H9 (cell line): Measurements from ENCODE around the gene LRMDA. TPM values are rescaled to one million over a fixed set of nuclear protein-coding genes. Genes with fewer than 3 reads are reported as not detected.

Experiments used
- DNase-seq: peaks from one replicate; pipeline ENCODE4 v3.0.0-alpha.2; 2017
- H2AFZ ChIP-seq: one replicate; pipeline ENCODE4 v1.6.1; 2013; ENCODE audit warnings: mild to moderate bottlenecking, low read length, control low read depth, moderate library complexity
- H2AK5ac ChIP-seq: 2 replicates; pipeline ENCODE4 v1.6.1; 2013; ENCODE audit warnings: low read length, control low read depth, mixed read lengths; ENCODE audit not compliant: insufficient read length
- H2BK120ac ChIP-seq: one replicate; pipeline ENCODE4 v1.6.1; 2013; ENCODE audit warnings: low read depth, mild to moderate bottlenecking, low read length, control low read depth, inconsistent platforms; ENCODE audit not compliant: poor library complexity, severe bottlenecking
- H2BK12ac ChIP-seq: 2 replicates; pipeline ENCODE4 v1.6.1; 2013; ENCODE audit warnings: low read length, control low read depth, mixed read lengths, low read depth; ENCODE audit not compliant: insufficient read length
- H2BK15ac ChIP-seq: 2 replicates; pipeline ENCODE4 v1.6.1; 2013; ENCODE audit warnings: low read depth, low read length, control low read depth
- H2BK20ac ChIP-seq: one replicate; pipeline ENCODE4 v1.6.1; 2013; ENCODE audit warnings: low read depth, mild to moderate bottlenecking, low read length, control low read depth, inconsistent platforms; ENCODE audit not compliant: poor library complexity, severe bottlenecking
- H2BK5ac ChIP-seq: 2 replicates; pipeline ENCODE4 v1.6.1; 2013; ENCODE audit warnings: low read length, control low read depth, mixed read lengths; ENCODE audit not compliant: insufficient read length
- H3K14ac ChIP-seq: 2 replicates; pipeline ENCODE4 v1.6.1; 2013; ENCODE audit warnings: low read length, control low read depth; ENCODE audit not compliant: insufficient read depth
- H3K18ac ChIP-seq: 2 replicates; pipeline ENCODE4 v1.6.1; 2013; ENCODE audit warnings: low read depth, mild to moderate bottlenecking, mixed read lengths, low read length, control low read depth; ENCODE audit not compliant: insufficient read length
- H3K23ac ChIP-seq: 2 replicates; pipeline ENCODE4 v1.6.1; 2013; ENCODE audit warnings: low read length, control low read depth, mixed read lengths, low read depth; ENCODE audit not compliant: insufficient read length
- H3K23me2 ChIP-seq: 2 replicates; pipeline ENCODE4 v1.6.1; 2013; ENCODE audit warnings: low read depth, mild to moderate bottlenecking, mixed read lengths, low read length, control low read depth; ENCODE audit not compliant: insufficient read length, poor library complexity, severe bottlenecking
- H3K27ac ChIP-seq: 2 replicates; pipeline ENCODE4 v1.5.1; 2013; ENCODE audit warnings: low read length, control low read depth, mixed read lengths, low read depth; ENCODE audit not compliant: insufficient read length
- H3K27me3 ChIP-seq: 2 replicates; pipeline ENCODE4 v1.6.1; 2013; ENCODE audit warnings: low read length, control low read depth, inconsistent platforms; ENCODE audit not compliant: insufficient read depth
- H3K4ac ChIP-seq: 2 replicates; pipeline ENCODE4 v1.6.1; 2013; ENCODE audit warnings: low read depth, mild to moderate bottlenecking, control low read depth, inconsistent platforms, low read length, moderate library complexity
- H3K4me1 ChIP-seq: 2 replicates; pipeline ENCODE4 v1.6.1; 2013; ENCODE audit warnings: low read length, control low read depth, inconsistent platforms; ENCODE audit not compliant: insufficient read depth
- H3K4me2 ChIP-seq: 2 replicates; pipeline ENCODE4 v1.6.1; 2013; ENCODE audit warnings: low read length, control low read depth, mixed read lengths; ENCODE audit not compliant: insufficient read length, insufficient read depth
- H3K56ac ChIP-seq: 2 replicates; pipeline ENCODE4 v1.6.1; 2013; ENCODE audit warnings: low read depth, mild to moderate bottlenecking, mixed read lengths, low read length, control low read depth; ENCODE audit not compliant: insufficient read length
- H3K79me1 ChIP-seq: 2 replicates; pipeline ENCODE4 v1.6.1; 2013; ENCODE audit warnings: low read depth, mild to moderate bottlenecking, moderate library complexity, low read length, control low read depth, inconsistent platforms; ENCODE audit not compliant: insufficient read depth, poor library complexity, severe bottlenecking
- H3K79me2 ChIP-seq: 2 replicates; pipeline ENCODE4 v1.6.1; 2013; ENCODE audit warnings: low read length, control low read depth, inconsistent platforms; ENCODE audit not compliant: insufficient read depth
- H3K9ac ChIP-seq: 2 replicates; pipeline ENCODE4 v1.6.1; 2013; ENCODE audit warnings: low read length, control low read depth, mixed read lengths; ENCODE audit not compliant: insufficient read length; ENCODE audit errors: extremely low read depth
- H3K9me3 ChIP-seq: one replicate; pipeline ENCODE4 v1.6.1; 2013; ENCODE audit warnings: low read depth, low read length, inconsistent platforms; ENCODE audit not compliant: control insufficient read depth
- H3T11ph ChIP-seq: one replicate; pipeline ENCODE4 v1.6.1; 2013; ENCODE audit warnings: mild to moderate bottlenecking, low read length, control low read depth, inconsistent platforms
- H4K20me1 ChIP-seq: one replicate; pipeline ENCODE4 v1.6.1; 2013; ENCODE audit not compliant: control insufficient read depth, insufficient read length, insufficient read depth
- H4K5ac ChIP-seq: 2 replicates; pipeline ENCODE4 v1.6.1; 2013; ENCODE audit warnings: low read depth, mild to moderate bottlenecking, mixed read lengths, low read length, control low read depth; ENCODE audit not compliant: insufficient read length
- H4K8ac ChIP-seq: replicated peaks from 2 replicates; pipeline ENCODE4 v1.6.1; 2013; ENCODE audit warnings: low read length, control low read depth, mixed read lengths, low read depth; ENCODE audit not compliant: insufficient read length
- H4K91ac ChIP-seq: 2 replicates; pipeline ENCODE4 v1.6.1; 2013; ENCODE audit warnings: low read depth, mild to moderate bottlenecking, moderate library complexity, mixed read lengths, low read length, control low read depth; ENCODE audit not compliant: insufficient read length
- H3K27ac Mint-ChIP-seq, 3 experiments: 2 replicates in 2 of 3; 3 replicates in 1 of 3; pipeline ENCODE4 v1.8.0; 2020 to 2021; ENCODE audit warnings: mixed read lengths in 3 of 3, mild to moderate bottlenecking in 1 of 3, moderate library complexity in 1 of 3
- H3K27me3 Mint-ChIP-seq: 2 replicates; pipeline ENCODE4 v1.8.0; 2021; ENCODE audit warnings: low read depth, mild to moderate bottlenecking, moderate library complexity, mixed read lengths
- H3K36me3 Mint-ChIP-seq, 3 experiments: 2 replicates in 2 of 3; 3 replicates in 1 of 3; pipeline ENCODE4 v1.8.0; 2020 to 2021; ENCODE audit warnings: low read depth in 3 of 3, mixed read lengths in 3 of 3; ENCODE audit not compliant: insufficient read depth in 1 of 3
- H3K4me1 Mint-ChIP-seq, 2 experiments: 2 replicates each; pipeline ENCODE4 v1.8.0; 2020; ENCODE audit warnings: mixed read lengths in 2 of 2
- H3K4me3 Mint-ChIP-seq, 2 experiments: 2 replicates in 1 of 2; 3 replicates in 1 of 2; pipeline ENCODE4 v1.8.0; 2020 to 2021; ENCODE audit warnings: mild to moderate bottlenecking in 2 of 2, mixed read lengths in 2 of 2, moderate library complexity in 1 of 2
- H3K9me3 Mint-ChIP-seq, 2 experiments: 2 replicates in 1 of 2; 3 replicates in 1 of 2; pipeline ENCODE4 v1.8.0; 2020; ENCODE audit warnings: mild to moderate bottlenecking in 2 of 2, mixed read lengths in 2 of 2, moderate library complexity in 1 of 2
- WGBS: extraction: QIAGEN DNeasy Blood & Tissue Kit; methylation state at CpG from one replicate; pipeline ENCODE4 v1.1.7; 2013; ENCODE audit warnings: missing lambda C conversion rate, low lambda C conversion rate, mixed read lengths; ENCODE audit not compliant: insufficient read length; ENCODE audit errors: extremely low coverage; 5-methylcytosine and 5-hydroxymethylcytosine counted together
- total RNA-seq: library from RNA; stranded (reverse); gene quantifications from 2 replicates; pipeline ENCODE4 v1.2.1, GENCODE V29; 2021
- TF ChIP-seq, protein P1 (sequence below): fragments of 200-600 bp; sonication (generic); conservative IDR thresholded peaks from 3 replicates; pipeline ENCODE4 v1.8.0; 2021; ENCODE audit warnings: antibody characterized with exemption, mild to moderate bottlenecking

LRMDA gene
- total RNA-seq, 1 experiment from 2014 or later = 1.8 TPM

DNA sequence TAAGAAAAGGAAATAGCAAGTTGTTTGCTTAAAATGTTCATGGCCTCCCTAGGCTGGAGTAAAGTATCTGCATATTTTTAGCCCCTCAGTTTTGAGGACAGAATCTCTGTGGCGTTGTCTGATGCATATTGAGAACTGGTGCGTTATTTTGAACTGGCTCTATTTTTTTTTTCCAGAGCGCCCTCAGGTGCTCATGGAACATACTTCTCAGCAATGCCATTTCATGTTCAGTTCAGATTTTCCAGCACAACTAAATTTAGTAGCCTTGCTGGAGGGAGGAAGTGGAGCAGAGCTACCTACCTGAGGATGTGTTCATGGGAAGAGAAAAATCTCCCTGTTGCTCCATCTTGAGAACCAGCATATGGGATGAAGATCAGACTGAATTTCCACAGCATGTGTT is 870.5 kb downstream of the LRMDA start:
- Histone ChIP-seq H3K9ac (no peak overlapping the region), H2BK20ac (no peak overlapping the region), H3K23me2 (no peaks in the 10 kb centered on the region), H3K27me3 (no peaks in the 10 kb centered on the region), H2BK120ac (no peak overlapping the region), H3K14ac (no peak overlapping the region), H3T11ph (no peak overlapping the region), H2BK5ac (no peak overlapping the region), H4K8ac (no peak overlapping the region), H3K27ac (no peak overlapping the region), H3K4ac (no peak overlapping the region), H2BK15ac (no peak overlapping the region), H3K56ac (no peak overlapping the region), H3K9me3 (no peaks in the 10 kb centered on the region), H4K91ac (no peak overlapping the region), H3K4me1 (no peaks in the 10 kb centered on the region), H2BK12ac (no peak overlapping the region), H4K20me1 (no peaks in the 10 kb centered on the region), H3K79me1 (no peaks in the 10 kb centered on the region), H3K79me2 (no peaks in the 10 kb centered on the region), H3K23ac (no peak overlapping the region), H4K5ac (no peak overlapping the region), H2AK5ac (no peak overlapping the region), H2AFZ (no peak overlapping the region), H3K4me2 (no peak overlapping the region), H3K18ac (no peak overlapping the region)
- Mint-ChIP-seq H3K36me3 (no peaks in the 10 kb centered on the region), H3K4me1 (peaks cover 28 to 44% of the 10 kb centered on the region in 2 experiments), H3K9me3 (no peaks in the 10 kb centered on the region), H3K27ac (no peak overlapping the region), H3K27me3 (peaks cover 24% of the 10 kb centered on the region), H3K4me3 (no peak overlapping the region)
- no peak for DNase-seq
- TF ChIP-seq, protein P1, sequence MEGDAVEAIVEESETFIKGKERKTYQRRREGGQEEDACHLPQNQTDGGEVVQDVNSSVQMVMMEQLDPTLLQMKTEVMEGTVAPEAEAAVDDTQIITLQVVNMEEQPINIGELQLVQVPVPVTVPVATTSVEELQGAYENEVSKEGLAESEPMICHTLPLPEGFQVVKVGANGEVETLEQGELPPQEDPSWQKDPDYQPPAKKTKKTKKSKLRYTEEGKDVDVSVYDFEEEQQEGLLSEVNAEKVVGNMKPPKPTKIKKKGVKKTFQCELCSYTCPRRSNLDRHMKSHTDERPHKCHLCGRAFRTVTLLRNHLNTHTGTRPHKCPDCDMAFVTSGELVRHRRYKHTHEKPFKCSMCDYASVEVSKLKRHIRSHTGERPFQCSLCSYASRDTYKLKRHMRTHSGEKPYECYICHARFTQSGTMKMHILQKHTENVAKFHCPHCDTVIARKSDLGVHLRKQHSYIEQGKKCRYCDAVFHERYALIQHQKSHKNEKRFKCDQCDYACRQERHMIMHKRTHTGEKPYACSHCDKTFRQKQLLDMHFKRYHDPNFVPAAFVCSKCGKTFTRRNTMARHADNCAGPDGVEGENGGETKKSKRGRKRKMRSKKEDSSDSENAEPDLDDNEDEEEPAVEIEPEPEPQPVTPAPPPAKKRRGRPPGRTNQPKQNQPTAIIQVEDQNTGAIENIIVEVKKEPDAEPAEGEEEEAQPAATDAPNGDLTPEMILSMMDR = peak; percentile 43; the same call in 2 of the 3 replicates
- no CpG with 5 or more reads among the region's 3 CpGs for WGBS
